GM18499 (cell line): ENCODE data around the gene PHACTR3.
"Not testable (repeated sequence)": the region's sequence is repeated elsewhere in the genome, so short reads cannot be mapped to it uniquely, and the experiment has no call there.

ENCODE experiments used
- ATAC-seq: cut with Tn5 transposase; IDR thresholded peaks from one replicate; pipeline ENCODE4 v1.9.1; 2021; ENCODE audit warnings: moderate number of reproducible peaks; ENCODE audit not compliant: insufficient read depth, unreplicated experiment

PHACTR3 gene

GRCh38 chr20:59831916-59832270 lies 227.6 kb downstream of the PHACTR3 start:
- no peak for ATAC-seq

- ATAC-seq, result no peak
Observed at GRCh38 chr20:59832406-59833363, 228.3 kb downstream of the PHACTR3 start.

- no peak for ATAC-seq
Observed at GRCh38 chr20:59835057-59835447, 230.7 kb downstream of the PHACTR3 start.

- no peak for ATAC-seq
Observed at GRCh38 chr20:59835448-59836395, 231.4 kb downstream of the PHACTR3 start.

- ATAC-seq, result no peak
Observed at GRCh38 chr20:59836767-59837166, 232.4 kb downstream of the PHACTR3 start.

- ATAC-seq, result peak; percentile 84
Observed at GRCh38 chr20:59837623-59838394, 233.5 kb downstream of the PHACTR3 start.

- no peak for ATAC-seq
Observed at GRCh38 chr20:59839400-59839799, 235.1 kb downstream of the PHACTR3 start.

- no peak for ATAC-seq
Observed at GRCh38 chr20:59845472-59845871, 241.1 kb downstream of the PHACTR3 start.

GRCh38 chr20:59848182-59848581 lies 243.8 kb downstream of the PHACTR3 start:
- no peak for ATAC-seq

- ATAC-seq, result no peak
Observed at GRCh38 chr20:59850018-59850641, 245.8 kb downstream of the PHACTR3 start.

- not testable (repeated sequence) for ATAC-seq
Observed at GRCh38 chr20:59856526-59856925, 252.2 kb downstream of the PHACTR3 start.

- not testable (repeated sequence) for ATAC-seq
Observed at GRCh38 chr20:59856941-59857340, 252.6 kb downstream of the PHACTR3 start.

- ATAC-seq, result no peak
Observed at GRCh38 chr20:59857966-59858365, 253.6 kb downstream of the PHACTR3 start.

- no peak for ATAC-seq
Observed at GRCh38 chr20:59858425-59858824, 254.1 kb downstream of the PHACTR3 start.

- ATAC-seq, result no peak
Observed at GRCh38 chr20:59861401-59861800, 257.1 kb downstream of the PHACTR3 start.

- ATAC-seq, result no peak
Observed at GRCh38 chr20:59863058-59863457, 258.7 kb downstream of the PHACTR3 start.

GRCh38 chr20:59864726-59865125 lies 260.4 kb downstream of the PHACTR3 start:
- no peak for ATAC-seq

- no peak for ATAC-seq
Observed at GRCh38 chr20:59866338-59866737, 262.0 kb downstream of the PHACTR3 start.

- ATAC-seq, result no peak
Observed at GRCh38 chr20:59871096-59871495, 266.8 kb downstream of the PHACTR3 start.

GRCh38 chr20:59873409-59873808 lies 269.1 kb downstream of the PHACTR3 start:
- no peak for ATAC-seq
